Inferior parietal cortex (tissue), 1 donor: ENCODE data around the gene EML3.
A peak's percentile ranks its signal among the peaks of the same experiment; 100 is the strongest.
"Not testable (repeated sequence)": the region's sequence is repeated elsewhere in the genome, so short reads cannot be mapped to it uniquely, and the experiment has no call there.

Experiments used
- DNase-seq: peaks from one replicate; pipeline ENCODE4 v3.0.0-alpha.2; 2016; ENCODE audit errors: extremely low spot score

The EML3 gene

GRCh38 chr11:62621567-62622470, 9.2 kb upstream of the EML3 start, which contains the start of gene B3GAT3:
Gene B3GAT3, minus strand, starts transcription at chr11:62621986. Its CDS starts 39 bp downstream, at chr11:62621947.
- peak; percentile 97 for DNase-seq

GRCh38 chr11:62621027-62621566, 8.5 kb upstream of the EML3 start:
- no peak for DNase-seq

DNA sequence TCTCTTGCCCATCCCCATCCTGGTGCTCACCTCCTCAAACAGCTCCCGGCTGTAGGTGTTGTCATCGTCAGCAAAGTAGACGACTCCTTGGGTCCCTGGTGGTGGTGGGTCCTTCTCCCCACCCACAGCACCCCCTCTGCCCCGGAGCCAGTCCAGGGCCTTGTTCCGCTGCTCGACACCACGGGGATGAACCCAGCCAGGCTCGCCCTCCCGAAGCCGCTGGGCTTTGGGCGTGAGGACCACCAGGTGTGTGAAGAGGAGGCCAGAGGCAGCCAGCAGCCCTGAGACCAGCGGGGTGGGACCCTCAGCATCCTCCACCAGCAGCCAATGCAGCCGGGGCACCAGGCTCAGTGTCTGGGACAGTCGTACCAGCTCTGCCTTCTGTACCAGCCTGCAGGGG, 4.4 kb upstream of the EML3 start:
- not testable (repeated sequence) for DNase-seq

- DNase-seq = no peak
These were observed 2.9 kb upstream of the EML3 start for GRCh38 chr11:62615521-62615920.

DNA sequence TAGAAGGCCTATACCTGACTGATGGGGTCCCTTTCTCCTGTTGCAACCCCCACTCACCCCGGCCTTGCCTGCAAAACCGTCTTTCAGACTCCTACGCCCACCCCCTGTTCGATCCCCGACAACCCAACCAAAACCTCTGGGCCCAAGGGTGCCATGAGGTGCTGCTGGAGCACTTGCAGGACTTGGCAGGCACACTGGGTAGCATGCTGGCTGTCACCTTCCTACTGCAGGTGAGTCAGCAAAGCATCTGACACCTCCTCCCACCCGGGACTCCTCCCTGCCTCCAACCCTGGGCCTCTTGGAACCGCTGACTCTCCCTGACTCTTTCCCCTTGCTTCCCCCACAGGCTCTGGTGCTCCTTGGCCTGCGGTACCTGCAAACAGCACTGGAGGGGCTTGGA, 1.7 kb upstream of the EML3 start:
- DNase-seq = no peak

DNA sequence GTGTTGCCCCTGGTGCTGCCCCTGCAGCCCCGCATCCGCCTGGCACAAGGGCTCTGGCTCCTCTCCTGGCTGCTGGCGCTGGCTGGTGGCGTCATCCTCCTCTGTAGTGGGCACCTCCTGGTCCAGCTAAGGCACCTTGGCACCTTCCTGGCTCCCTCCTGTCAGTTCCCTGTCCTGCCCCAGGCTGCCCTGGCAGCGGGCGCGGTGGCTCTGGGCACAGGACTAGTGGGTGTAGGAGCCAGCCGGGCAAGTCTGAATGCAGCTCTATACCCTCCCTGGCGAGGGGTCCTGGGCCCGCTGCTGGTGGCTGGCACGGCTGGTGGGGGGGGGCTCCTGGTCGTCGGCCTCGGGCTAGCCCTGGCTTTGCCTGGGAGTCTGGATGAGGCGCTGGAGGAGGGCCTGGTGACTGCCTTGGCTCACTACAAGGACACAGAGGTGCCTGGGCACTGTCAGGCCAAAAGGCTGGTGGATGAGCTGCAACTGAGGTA, 760 bp upstream of the EML3 start:
- no peak for DNase-seq

DNA sequence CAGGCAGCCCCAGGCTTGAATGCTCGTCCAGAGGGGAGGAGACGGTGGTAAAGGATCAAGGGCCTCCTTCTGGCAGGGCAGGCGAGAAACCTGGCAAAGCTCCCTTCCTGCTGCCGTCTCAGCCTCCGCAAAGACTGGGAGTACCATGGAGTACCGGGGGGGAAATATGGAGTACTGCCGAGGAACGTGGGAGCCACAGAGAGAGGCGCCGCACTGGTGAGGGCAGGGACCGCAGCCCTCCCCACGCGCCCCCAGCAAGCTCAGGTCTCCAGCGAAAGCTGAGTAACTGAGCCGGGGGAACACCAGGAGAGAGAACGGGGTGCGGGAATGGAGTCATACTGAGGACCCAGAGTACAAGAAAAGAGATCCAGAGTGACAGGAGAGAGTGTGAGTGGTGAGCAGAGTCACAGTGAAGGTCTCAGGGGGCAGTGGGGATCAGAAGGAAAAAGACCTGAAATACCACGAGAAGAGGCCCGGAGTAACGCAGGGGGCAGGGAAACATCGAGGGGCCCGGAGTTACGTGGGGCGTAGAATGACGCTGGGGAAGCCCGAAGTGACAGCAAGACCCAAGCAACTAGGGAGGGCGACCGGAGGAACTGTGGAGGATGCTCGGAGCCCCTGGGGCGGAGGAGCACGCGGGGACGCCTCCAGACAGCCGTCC, 740 bp downstream of the EML3 start:
- DNase-seq = no peak

DNA sequence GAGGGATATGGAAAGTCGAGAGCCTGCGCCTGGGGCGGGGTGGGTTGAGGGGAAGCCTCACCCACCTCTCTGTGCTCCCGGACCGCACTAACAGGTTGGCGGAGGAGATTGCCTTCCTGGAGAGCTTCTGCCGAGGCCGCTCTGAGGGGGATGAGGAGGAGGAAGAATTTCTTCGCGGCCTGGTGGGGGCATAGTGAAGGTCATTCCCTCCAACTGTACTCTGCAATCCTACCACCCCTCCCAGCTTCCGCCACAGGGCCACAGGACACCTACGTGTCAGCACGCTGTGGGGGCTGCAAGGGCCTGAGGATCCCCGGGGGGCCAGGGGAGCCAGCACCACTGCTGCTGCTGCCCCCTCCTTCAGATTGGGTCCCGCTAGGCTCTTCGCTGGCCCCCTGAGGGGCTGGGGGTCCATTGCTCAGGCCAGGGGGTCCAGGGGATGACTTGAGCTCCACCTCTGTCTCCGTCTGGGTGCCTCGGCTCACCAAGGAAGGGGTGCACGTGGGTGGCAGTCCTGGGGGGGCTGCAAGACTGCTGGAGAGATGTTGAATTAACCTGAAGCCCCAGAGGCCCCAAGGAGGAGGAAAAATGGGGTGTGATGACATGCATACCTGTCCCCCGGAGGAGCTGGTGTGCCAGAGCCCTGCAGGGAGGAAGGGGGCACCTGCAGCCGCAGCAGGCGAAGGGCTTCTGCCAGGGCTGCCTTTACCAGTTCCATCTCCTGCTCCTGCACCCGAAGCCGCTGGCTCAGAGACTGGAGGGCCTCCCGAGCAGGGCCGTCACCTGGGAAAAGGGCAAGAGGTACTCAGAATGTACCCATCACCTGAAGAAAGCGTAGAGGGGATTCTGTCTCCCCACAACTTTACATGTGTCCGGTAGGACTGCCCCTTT, 1.5 kb downstream of the EML3 start:
- no peak for DNase-seq

DNA sequence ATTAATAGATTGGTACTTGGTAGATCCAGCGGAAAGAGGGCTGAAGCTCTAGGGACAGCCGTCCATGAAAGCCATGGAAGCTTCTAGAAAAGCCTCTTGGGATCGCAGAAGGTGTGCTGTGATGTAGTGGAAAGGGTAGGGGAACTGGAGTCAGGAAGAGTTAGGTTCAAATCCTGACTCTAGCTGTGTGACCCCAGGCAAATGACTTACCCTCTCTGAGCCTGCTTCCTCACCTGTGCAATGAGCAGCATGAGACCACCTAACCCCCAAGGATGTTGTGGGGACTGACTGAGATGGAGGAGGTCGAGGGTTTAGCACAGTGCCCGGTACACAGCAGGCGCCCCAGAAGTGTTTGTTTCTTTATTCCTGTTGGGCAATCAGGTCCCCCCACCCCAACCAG, 2.2 kb downstream of the EML3 start:
- no peak for DNase-seq

GRCh38 chr11:62608776-62609175, 3.8 kb downstream of the EML3 start:
- DNase-seq = no peak

DNA sequence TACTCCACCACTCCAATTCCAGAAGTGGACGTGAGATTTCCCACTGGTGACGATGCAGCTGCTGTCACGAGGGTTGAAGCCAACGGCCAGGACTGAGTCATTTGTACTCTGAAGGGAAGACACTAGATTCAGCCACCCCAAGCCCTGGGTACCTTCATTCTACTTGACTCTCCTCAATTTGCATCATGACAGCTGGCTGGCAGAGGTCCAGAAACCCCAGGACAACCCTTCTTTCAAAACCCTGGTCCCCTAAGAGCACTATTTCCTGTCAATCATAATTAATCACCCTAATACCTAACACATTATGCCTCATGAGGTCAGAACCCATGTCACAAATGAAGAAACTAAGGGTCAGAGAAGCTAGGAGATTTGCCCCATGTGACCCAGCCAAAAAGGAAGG, 4.9 kb downstream of the EML3 start:
- DNase-seq = no peak

- DNase-seq = no peak
These were observed 6.7 kb downstream of the EML3 start for GRCh38 chr11:62605902-62606301.

GRCh38 chr11:62605467-62605866, 7.1 kb downstream of the EML3 start:
- DNase-seq = no peak

DNA sequence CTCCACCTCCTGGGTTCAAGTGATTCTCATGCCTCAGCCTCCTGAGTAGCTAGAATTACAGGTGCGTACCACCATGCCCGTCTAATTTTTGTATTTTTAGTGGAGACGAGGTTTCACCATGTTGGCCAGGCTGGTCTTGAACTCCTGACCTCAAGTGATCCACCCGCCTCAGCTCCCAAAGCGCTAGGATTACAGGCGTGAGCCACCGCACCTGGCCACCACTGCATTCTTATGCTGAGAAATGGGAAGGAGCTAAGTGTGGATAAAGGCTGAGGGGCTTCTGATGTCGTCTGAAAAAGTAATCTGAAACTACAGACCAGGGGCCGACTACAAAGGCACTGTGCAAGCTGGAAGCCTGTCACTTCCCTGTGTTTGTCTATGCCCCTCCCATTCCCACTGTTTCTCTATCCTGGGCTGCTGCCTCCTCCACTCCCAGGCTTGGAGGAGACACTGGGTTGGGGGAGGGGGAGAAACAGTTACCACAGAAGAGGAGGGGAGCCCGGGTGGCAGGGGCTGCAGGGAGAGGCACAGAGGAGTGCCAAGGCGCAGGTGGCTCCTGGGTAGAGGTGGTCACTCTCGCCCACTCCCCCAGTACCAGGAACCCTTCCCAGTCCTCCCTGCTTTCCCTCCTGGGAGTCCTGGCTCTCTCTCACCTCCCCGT, 8.0 kb downstream of the EML3 start:
- no peak for DNase-seq

GRCh38 chr11:62603776-62604299, 8.7 kb downstream of the EML3 start:
- DNase-seq = no peak

- DNase-seq = no peak
These were observed 9.5 kb downstream of the EML3 start for GRCh38 chr11:62603072-62603408.

- peak; percentile 48 for DNase-seq
These were observed 10.2 kb downstream of the EML3 start for GRCh38 chr11:62602141-62603071.

DNA sequence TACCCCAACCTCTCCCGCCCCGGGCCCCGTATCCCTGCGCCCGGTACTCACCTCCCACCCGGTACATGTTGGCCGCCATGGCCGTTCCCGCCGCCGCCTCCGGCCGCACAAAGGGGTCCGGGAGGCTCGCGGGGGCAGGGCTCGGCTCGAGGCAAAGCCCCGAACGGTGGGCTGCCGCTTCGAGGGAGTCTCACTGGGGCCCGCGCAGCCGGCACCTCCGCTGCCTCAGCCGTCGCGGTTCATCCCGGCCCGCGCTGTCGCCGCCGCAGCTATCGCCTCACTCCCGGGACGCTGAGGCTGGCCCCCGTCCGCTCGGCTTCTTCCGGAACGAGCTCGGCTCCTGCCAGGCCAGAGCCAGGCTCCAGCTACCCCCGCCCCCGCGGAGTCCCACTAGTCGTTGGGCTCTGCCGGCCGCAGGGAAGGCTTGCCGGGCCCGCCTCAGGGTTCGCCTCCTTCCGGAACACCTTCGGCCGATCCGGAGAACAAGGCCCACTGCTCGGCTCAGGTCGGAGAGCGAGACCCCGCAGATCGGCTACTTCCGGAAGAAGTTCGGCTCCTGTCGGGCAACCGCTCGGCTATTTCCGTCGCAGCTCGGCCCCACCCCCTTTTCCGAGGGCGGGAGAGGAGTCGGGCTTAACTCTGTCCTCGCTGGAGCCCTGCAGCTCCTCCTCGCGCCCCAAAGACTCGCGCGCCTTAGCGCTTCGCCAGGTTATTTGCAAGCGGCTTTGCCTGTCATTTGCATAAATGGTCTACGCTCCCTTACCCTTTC, 11.0 kb downstream of the EML3 start, which contains the start of gene MTA2:
TSS of gene MTA2 (minus strand) at position 494 of the 769 bp plus-strand sequence. CDS start at position 79, 415 bp downstream.
- peak; percentile 98 for DNase-seq

- no peak for DNase-seq
These were observed 11.5 kb downstream of the EML3 start for GRCh38 chr11:62601122-62601371.
